H1 (cell line): ENCODE results near the gene HENMT1. TPM values are rescaled to one million over a fixed set of nuclear protein-coding genes. Genes with fewer than 3 reads are reported as not detected.

Experiments used
- CTCF ChIA-PET: fragments of 300-600 bp; sonication (Branson Sonifier 250); formaldehyde crosslinking; loops from one replicate; lab custom pipeline; 2021; ENCODE audit not compliant: partially characterized antibody; lab: Charles Lee
- POLR2A ChIA-PET: fragments of 300-600 bp; sonication (Branson Sonifier 250); formaldehyde crosslinking; loops from one replicate; lab custom pipeline; 2021; ENCODE audit warnings: inconsistent platforms; ENCODE audit not compliant: partially characterized antibody; lab: Charles Lee
- DNase-seq, 2 experiments: peaks; one replicate each; pipeline versions ENCODE4 v3.0.0 to v3.0.0-alpha.2; 2010 to 2022; ENCODE audit warnings: low spot score in 2 of 2, low read depth in 1 of 2, mixed read lengths in 1 of 2
- FAIRE-seq: peaks from 2 replicates; lab custom pipeline; 2011; peaks lifted over from hg19 to GRCh38; lab: Jason Lieb, UNC
- H2AFZ ChIP-seq: 2 replicates; pipeline ENCODE4 v1.8.1; 2012; ENCODE audit warnings: low read length, inconsistent platforms
- H2AK5ac ChIP-seq: 2 replicates; pipeline ENCODE4 v1.6.1; 2013; ENCODE audit warnings: low read depth, low read length
- H2BK120ac ChIP-seq: replicated peaks from 2 replicates; pipeline ENCODE3; 2013; ENCODE audit warnings: low read depth, low read length, inconsistent platforms
- H2BK12ac ChIP-seq: 2 replicates; pipeline ENCODE4 v1.6.1; 2013; ENCODE audit warnings: low read depth, low read length
- H2BK15ac ChIP-seq: 2 replicates; pipeline ENCODE4 v1.6.1; 2013; ENCODE audit warnings: low read length
- H2BK20ac ChIP-seq: 2 replicates; pipeline ENCODE4 v1.6.1; 2013; ENCODE audit warnings: low read length
- H2BK5ac ChIP-seq: 2 replicates; pipeline ENCODE4 v1.6.1; 2013; ENCODE audit warnings: low read depth, low read length
- H3K14ac ChIP-seq: 2 replicates; pipeline ENCODE4 v1.6.1; 2013; ENCODE audit warnings: inconsistent platforms; ENCODE audit not compliant: insufficient read length
- H3K18ac ChIP-seq: 2 replicates; pipeline ENCODE4 v1.6.1; 2013; ENCODE audit warnings: low read length; ENCODE audit errors: extremely low read depth
- H3K23ac ChIP-seq: 2 replicates; pipeline ENCODE4 v1.6.1; 2013; ENCODE audit warnings: inconsistent platforms; ENCODE audit not compliant: insufficient read length
- H3K23me2 ChIP-seq: 2 replicates; pipeline ENCODE4 v1.6.1; 2013; ENCODE audit warnings: low read depth, low read length
- H3K27ac ChIP-seq: 2 replicates; pipeline ENCODE4 v1.6.1; 2011; ENCODE audit warnings: low read depth, low read length, inconsistent platforms
- H3K27me3 ChIP-seq, 4 experiments: replicated peaks in 1 of 4; 1 replicate in 1 of 4; 2 replicates in 3 of 4; pipeline versions ENCODE4 v1.6.1 to v1.8.1; 2011 to 2013; ENCODE audit warnings: low read length in 3 of 4, mild to moderate bottlenecking in 3 of 4, inconsistent platforms in 2 of 4, mixed read lengths in 2 of 4, moderate library complexity in 1 of 4; ENCODE audit not compliant: control insufficient read depth in 3 of 4, insufficient read depth in 3 of 4; ENCODE audit errors: extremely low read depth in 1 of 4
- H3K36me3 ChIP-seq, 4 experiments: 2 replicates each; pipeline versions ENCODE4 v1.6.1 to v1.8.1; 2011 to 2013; ENCODE audit warnings: mild to moderate bottlenecking in 4 of 4, low read length in 3 of 4, moderate library complexity in 2 of 4, control low read depth in 1 of 4, inconsistent platforms in 1 of 4; ENCODE audit not compliant: insufficient read depth in 4 of 4, control insufficient read depth in 2 of 4
- H3K4ac ChIP-seq: replicated peaks from 2 replicates; pipeline ENCODE3; 2013; ENCODE audit warnings: low read length, low read depth, mixed read lengths, inconsistent platforms; ENCODE audit not compliant: insufficient read length
- H3K4me1 ChIP-seq, 4 experiments: replicated peaks in 1 of 4; 1 replicate in 1 of 4; 2 replicates in 3 of 4; pipeline versions ENCODE4 v1.6.1 to v1.8.1; 2011 to 2013; ENCODE audit warnings: low read length in 3 of 4, inconsistent platforms in 2 of 4, mixed read lengths in 1 of 4; ENCODE audit not compliant: insufficient read depth in 4 of 4, control insufficient read depth in 3 of 4
- H3K4me2 ChIP-seq, 2 experiments: 2 replicates each; pipeline versions ENCODE4 v1.6.1 to v1.8.1; 2011 to 2013; ENCODE audit warnings: low read depth in 2 of 2, low read length in 2 of 2, control low read depth in 1 of 2, inconsistent platforms in 1 of 2, mild to moderate bottlenecking in 1 of 2; ENCODE audit not compliant: insufficient read depth in 1 of 2
- H3K4me3 ChIP-seq, 4 experiments: fragments of 200-600, 300-600 bp in 1 of 4; sonication (generic), shearing (Covaris generic), sonication (Bioruptor Twin) in 1 of 4; 2 replicates each; pipeline versions ENCODE4 v1.5.1 to v1.8.1; 2011 to 2016; ENCODE audit warnings: low read length in 4 of 4, low read depth in 3 of 4, control low read depth in 2 of 4, inconsistent platforms in 2 of 4, mild to moderate bottlenecking in 2 of 4, mixed read lengths in 1 of 4, moderate library complexity in 1 of 4; ENCODE audit not compliant: insufficient read depth in 2 of 4; ENCODE audit errors: extremely low read depth in 1 of 4
- H3K56ac ChIP-seq: replicated peaks from 2 replicates; pipeline ENCODE3; 2013; ENCODE audit warnings: low read depth, mild to moderate bottlenecking, mixed read lengths, low read length, inconsistent platforms; ENCODE audit not compliant: insufficient read length
- H3K79me1 ChIP-seq: 2 replicates; pipeline ENCODE4 v1.6.1; 2013; ENCODE audit warnings: low read depth, low read length, control low read depth
- H3K79me2 ChIP-seq, 2 experiments: 2 replicates each; pipeline versions ENCODE4 v1.6.1 to v1.8.1; 2012 to 2013; ENCODE audit warnings: low read length in 2 of 2, mild to moderate bottlenecking in 2 of 2, inconsistent platforms in 1 of 2; ENCODE audit not compliant: insufficient read depth in 2 of 2, control insufficient read depth in 1 of 2
- H3K9ac ChIP-seq, 4 experiments: replicated peaks in 1 of 4; 1 replicate in 1 of 4; 2 replicates in 3 of 4; pipeline versions ENCODE4 v1.6.1 to v1.8.1; 2011 to 2013; ENCODE audit warnings: low read depth in 3 of 4, low read length in 3 of 4, control low read depth in 2 of 4, mild to moderate bottlenecking in 2 of 4, moderate library complexity in 2 of 4, inconsistent platforms in 1 of 4; ENCODE audit errors: extremely low read depth in 1 of 4
- H3K9me3 ChIP-seq, 2 experiments: 2 replicates each; pipeline versions ENCODE4 v1.6.1 to v1.8.1; 2012 to 2013; ENCODE audit warnings: mild to moderate bottlenecking in 2 of 2, moderate library complexity in 2 of 2, control low read depth in 1 of 2, inconsistent platforms in 1 of 2, low read depth in 1 of 2, low read length in 1 of 2, mixed read lengths in 1 of 2; ENCODE audit not compliant: insufficient read depth in 2 of 2
- H4K20me1 ChIP-seq, 2 experiments: replicated peaks in 1 of 2; 2 replicates each; pipeline versions ENCODE3 to v1.8.1; 2011 to 2013; ENCODE audit warnings: inconsistent platforms in 2 of 2, low read length in 2 of 2, mild to moderate bottlenecking in 1 of 2; ENCODE audit not compliant: insufficient read depth in 2 of 2, control insufficient read depth in 1 of 2
- H4K5ac ChIP-seq: 2 replicates; pipeline ENCODE4 v1.6.1; 2013; ENCODE audit warnings: low read length, low read depth, mixed read lengths, inconsistent platforms; ENCODE audit not compliant: insufficient read length
- H4K8ac ChIP-seq: 2 replicates; pipeline ENCODE4 v1.8.0; 2013; ENCODE audit warnings: mild to moderate bottlenecking, moderate library complexity, low read length, inconsistent platforms; ENCODE audit not compliant: insufficient read depth; ENCODE audit errors: extremely low read depth
- H4K91ac ChIP-seq: replicated peaks from 2 replicates; pipeline ENCODE3; 2013; ENCODE audit warnings: low read length, mixed read lengths, inconsistent platforms; ENCODE audit not compliant: insufficient read length
- BRCA1 ChIP-seq: IDR thresholded peaks from 2 replicates; pipeline ENCODE4 v1.6.1; 2012; ENCODE audit warnings: low read depth, low read length, improper control_type of control experiment
- HDAC2 ChIP-seq, 2 experiments: fragments of 300-600 bp in 1 of 2; sonication (generic) in 1 of 2; IDR thresholded peaks; 2 replicates each; pipeline ENCODE4 v1.6.1; 2011 to 2012; ENCODE audit warnings: low read depth in 2 of 2, low read length in 2 of 2, mild to moderate bottlenecking in 2 of 2, moderate library complexity in 2 of 2, borderline replicate concordance in 1 of 2, inconsistent platforms in 1 of 2
- KDM4A ChIP-seq: IDR thresholded peaks from one replicate; pipeline ENCODE4 v1.7.1; 2012; ENCODE audit warnings: low read depth, mild to moderate bottlenecking, moderate library complexity, low read length, inconsistent platforms; ENCODE audit not compliant: severe bottlenecking
- KDM5A ChIP-seq: fragments of 200-600 bp; IDR thresholded peaks from 2 replicates; pipeline ENCODE4 v1.7.1; 2012; ENCODE audit warnings: mild to moderate bottlenecking, low read length, inconsistent platforms, mixed read lengths
- NANOG ChIP-seq: IDR thresholded peaks from 2 replicates; pipeline ENCODE4 v1.6.1; 2011; ENCODE audit warnings: low read length, low read depth, mild to moderate bottlenecking, inconsistent platforms; ENCODE audit not compliant: insufficient read depth, poor library complexity, severe bottlenecking
- NRF1 ChIP-seq: IDR thresholded peaks from 2 replicates; pipeline ENCODE4 v1.6.1; 2011; ENCODE audit warnings: mild to moderate bottlenecking, low read depth, low read length, improper control_type of control experiment
- PHF8 ChIP-seq: fragments of 200-600 bp; sonication (generic); conservative IDR thresholded peaks from 2 replicates; pipeline ENCODE4 v1.7.1; 2012; ENCODE audit warnings: low read depth, mild to moderate bottlenecking, inconsistent platforms, low read length, moderate library complexity
- RBBP5 ChIP-seq: IDR thresholded peaks from 2 replicates; pipeline ENCODE4 v1.7.1; 2012; ENCODE audit warnings: low read depth, mild to moderate bottlenecking, inconsistent platforms, low read length, moderate library complexity, borderline replicate concordance
- SIRT6 ChIP-seq: IDR thresholded peaks from one replicate; pipeline ENCODE4 v1.7.1; 2012; ENCODE audit warnings: low read length, inconsistent platforms
- TAF1 ChIP-seq: IDR thresholded peaks from 2 replicates; pipeline ENCODE4 v1.6.1; 2011; ENCODE audit warnings: mild to moderate bottlenecking, low read depth, low read length
- TAF7 ChIP-seq: optimal IDR thresholded peaks from 2 replicates; pipeline ENCODE3; 2011; ENCODE audit warnings: low read depth, mild to moderate bottlenecking, inconsistent platforms, low read length, moderate library complexity, borderline replicate concordance
- TCF12 ChIP-seq: IDR thresholded peaks from 2 replicates; pipeline ENCODE4 v1.6.1; 2011; ENCODE audit warnings: low read depth, mild to moderate bottlenecking, low read length
- WGBS, 2 experiments: shearing (Covaris generic) in 1 of 2; methylation state at CpG; one replicate each; pipeline versions ENCODE4 v1.1.6 to v1.1.7; 2013 to 2015; ENCODE audit warnings: low lambda C conversion rate in 2 of 2, mixed read lengths in 2 of 2, inconsistent platforms in 1 of 2, low coverage in 1 of 2, missing lambda C conversion rate in 1 of 2; ENCODE audit not compliant: insufficient replicate concordance in 2 of 2, insufficient coverage in 1 of 2, insufficient read length in 1 of 2; ENCODE audit errors: extremely low coverage in 1 of 2, missing lambda C conversion rate in 1 of 2; 5-methylcytosine and 5-hydroxymethylcytosine counted together
- polyA plus RNA-seq, 7 experiments: library from polyadenylated mRNA; depleted of rRNA in 3 of 7; stranded (reverse) in 5 of 7; unstranded in 2 of 7; fragments of >200 nt in 5 of 7; fragments of 200-250 nt in 2 of 7; gene quantifications; 1 replicate in 5 of 7; 2 replicates in 1 of 7; 4 replicates in 1 of 7; pipeline versions ENCODE4 v1.2.1 to v1.2.3, GENCODE V29; 2011 to 2013; ENCODE audit warnings: missing spikeins in 2 of 7, mixed read lengths in 2 of 7
- total RNA-seq: library from RNA; stranded (reverse); fragmentation: NEBNext Ultra II Directional; extraction: Animal tissue kit (Norgen Biotek cat#: 25700); gene quantifications from 2 replicates; pipeline ENCODE4 v1.2.1, GENCODE V29; 2021
- TF ChIP-seq, protein P1 (sequence below): IDR thresholded peaks from 2 replicates; pipeline ENCODE4 v1.6.1; 2012; ENCODE audit warnings: low read length, inconsistent platforms

Gene HENMT1
- total and polyA plus RNA-seq, 2 of the 8 experiments (the other 6 are each of a cell fraction or from before 2014, with no cell fraction given) = 2.9 to 5.6 TPM

DNA sequence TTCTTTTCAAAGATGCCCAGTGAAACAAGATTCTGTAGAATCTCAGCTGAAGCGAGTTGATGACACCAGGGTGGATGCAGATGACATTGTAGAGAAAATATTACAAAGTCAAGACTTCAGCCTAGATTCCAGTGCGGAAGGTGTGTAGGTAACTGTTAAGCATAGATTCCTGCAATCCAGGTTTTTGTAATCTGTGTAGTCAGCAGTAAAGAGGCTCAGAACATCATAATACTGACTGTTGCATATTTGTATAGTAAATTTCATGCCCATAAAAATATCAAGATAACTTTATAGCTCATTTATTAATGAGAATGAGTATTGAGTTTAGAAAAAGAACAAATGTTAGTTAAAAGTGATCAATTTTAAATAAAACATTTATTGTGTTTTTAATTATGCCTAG, 32.2 kb downstream of the HENMT1 start:
- TF ChIP-seq RBBP5 (no peak), NRF1 (no peak), KDM5A (no peak), TCF12 (no peak), KDM4A (no peak), PHF8 (no peak), NANOG (no peak), TAF7 (no peak), HDAC2 (IDR thresholded peaks at IDR 0.05; ENCODE audit: borderline replicate concordance in 1 of 2, low read depth in 2 of 2, low read length in 2 of 2) (no peak), TAF1 (no peak), BRCA1 (no peak), SIRT6 (no peak)
- TF ChIP-seq, protein P1, sequence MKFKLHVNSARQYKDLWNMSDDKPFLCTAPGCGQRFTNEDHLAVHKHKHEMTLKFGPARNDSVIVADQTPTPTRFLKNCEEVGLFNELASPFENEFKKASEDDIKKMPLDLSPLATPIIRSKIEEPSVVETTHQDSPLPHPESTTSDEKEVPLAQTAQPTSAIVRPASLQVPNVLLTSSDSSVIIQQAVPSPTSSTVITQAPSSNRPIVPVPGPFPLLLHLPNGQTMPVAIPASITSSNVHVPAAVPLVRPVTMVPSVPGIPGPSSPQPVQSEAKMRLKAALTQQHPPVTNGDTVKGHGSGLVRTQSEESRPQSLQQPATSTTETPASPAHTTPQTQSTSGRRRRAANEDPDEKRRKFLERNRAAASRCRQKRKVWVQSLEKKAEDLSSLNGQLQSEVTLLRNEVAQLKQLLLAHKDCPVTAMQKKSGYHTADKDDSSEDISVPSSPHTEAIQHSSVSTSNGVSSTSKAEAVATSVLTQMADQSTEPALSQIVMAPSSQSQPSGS = no peak
- TF ChIP-seq, all 59 proteins: peak for 0
- POLR2A ChIA-PET = no interaction called here
- FAIRE-seq = no peak

More for the DNA sequence above, 32.2 kb downstream of the HENMT1 start:
- no peak overlapping the region for H2BK5ac ChIP-seq
- DNase-seq = no peak
- H4K91ac ChIP-seq = no peak overlapping the region
- H3K23ac ChIP-seq = no peak overlapping the region
- H3K18ac ChIP-seq = no peak overlapping the region
- H2BK12ac ChIP-seq = no peak overlapping the region
- no peaks in the 10 kb centered on the region for H3K23me2 ChIP-seq
- no peak overlapping the region for H4K8ac ChIP-seq
- 90% methylated on average over 2 of the region's 2 CpGs; no CpG with 5 or more reads in 1 of the 2 experiments for WGBS, 2 experiments
- H3K4me3 ChIP-seq = no peak overlapping the region
- H3K27ac ChIP-seq = no peak overlapping the region
- H3K14ac ChIP-seq = no peak overlapping the region
- H3K9me3 ChIP-seq = no peaks in the 10 kb centered on the region
- H4K5ac ChIP-seq = no peak overlapping the region
- no peaks in the 10 kb centered on the region for H3K79me1 ChIP-seq
- H3K4ac ChIP-seq = no peak overlapping the region
- H3K4me2 ChIP-seq = no peak overlapping the region
- no peaks in the 10 kb centered on the region for H3K4me1 ChIP-seq
- peaks cover 0 to 4% (median 1%) of the 10 kb centered on the region in 4 experiments; a peak in 4 of 8 replicates for H3K36me3 ChIP-seq
- no peaks in the 10 kb centered on the region for H3K27me3 ChIP-seq
- H3K9ac ChIP-seq = no peak overlapping the region
- no peak overlapping the region for H2BK120ac ChIP-seq
- CTCF ChIA-PET = interaction anchor here (0.7 kb wide), 1 partner anchor 24 kb away, joined by 3 read pairs; no protein-coding TSS in a partner anchor
- peaks cover 0 to 1% of the 10 kb centered on the region in 2 experiments for H4K20me1 ChIP-seq
- no peaks in the 10 kb centered on the region for H3K79me2 ChIP-seq
- no peak overlapping the region for H2AFZ ChIP-seq
- no peak overlapping the region for H2BK20ac ChIP-seq
- no peak overlapping the region for H2BK15ac ChIP-seq
- H2AK5ac ChIP-seq = no peak overlapping the region
- no peak overlapping the region for H3K56ac ChIP-seq
